ENCODE results near the gene GP5. TPM values are rescaled to one million over a fixed set of nuclear protein-coding genes. Genes with fewer than 3 reads are reported as not detected.

GP5 gene
- total RNA-seq, 2 donors from 2014 or later, result 1.6 to 1.9 TPM

- peaks cover 16% of the 10 kb centered on the region for H3K27me3 Mint-ChIP-seq (ENCODE audit: low read depth)
- H3K27ac Mint-ChIP-seq, result no peak overlapping the region
- H3K4me1 Mint-ChIP-seq (ENCODE audit: low read depth), result peaks cover 43% of the 10 kb centered on the region
These were observed 3.9 kb downstream of the GP5 start for GRCh38 chr3:194395212-194395611.

GRCh38 chr3:194392576-194392975 is 6.5 kb downstream of the GP5 start:
- Mint-ChIP-seq H3K9me3 (peaks cover 1 to 10% of the 10 kb centered on the region in 2 donors), H3K4me3 (no peak overlapping the region), H3K36me3 (ENCODE audit: insufficient read depth in 2 of 2) (peaks cover 3 to 15% of the 10 kb centered on the region in 2 donors), H3K27ac (no peak overlapping the region), H3K4me1 (ENCODE audit: low read depth) (peaks cover 22% of the 10 kb centered on the region), H3K27me3 (ENCODE audit: low read depth) (peaks cover 3% of the 10 kb centered on the region)
- no peak for DNase-seq
- ATAC-seq (replicated peaks in 1 of 2), result no peak

More at GRCh38 chr3:194395212-194395611, 3.9 kb downstream of the GP5 start:
- Mint-ChIP-seq H3K9me3 (peaks cover 1 to 7% of the 10 kb centered on the region in 2 donors), H3K4me3 (peak overlapping the region; percentile 87 to 95), H3K36me3 (ENCODE audit: insufficient read depth in 2 of 2) (peaks cover 3 to 8% of the 10 kb centered on the region in 2 donors)
- DNase-seq, result no peak
- no peak for ATAC-seq (replicated peaks in 1 of 2)

DNA sequence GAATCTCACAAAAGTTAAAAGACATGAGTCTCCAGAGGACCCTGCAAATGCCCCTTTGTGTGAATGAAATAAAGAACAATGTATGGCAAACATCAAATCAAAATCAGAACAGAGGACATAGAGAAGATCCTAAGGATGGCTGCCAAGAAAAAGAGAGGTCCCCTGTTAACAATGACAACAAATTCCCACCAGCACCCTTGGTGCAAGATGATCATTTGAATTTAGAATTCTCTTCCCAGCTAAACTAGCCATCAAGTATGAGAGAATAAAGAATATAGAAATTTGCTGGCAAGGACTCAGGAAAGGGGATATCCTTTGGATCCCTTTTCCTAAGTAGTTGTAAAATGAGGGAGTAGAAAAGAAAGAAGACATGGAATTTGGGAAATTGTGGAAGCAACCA is 8.2 kb downstream of the GP5 start:
- DNase-seq (no peak), ATAC-seq (replicated peaks in 1 of 2) (no peak)
- no peak overlapping the region for H3K4me3 Mint-ChIP-seq
- H3K27me3 Mint-ChIP-seq (ENCODE audit: low read depth), result no peaks in the 10 kb centered on the region
- H3K27ac Mint-ChIP-seq, result no peak overlapping the region
- peaks cover 1 to 10% of the 10 kb centered on the region in 2 donors for H3K9me3 Mint-ChIP-seq
- peaks cover 3 to 15% of the 10 kb centered on the region in 2 donors for H3K36me3 Mint-ChIP-seq (ENCODE audit: insufficient read depth in 2 of 2)
- H3K4me1 Mint-ChIP-seq (ENCODE audit: low read depth), result peaks cover 7% of the 10 kb centered on the region

DNA sequence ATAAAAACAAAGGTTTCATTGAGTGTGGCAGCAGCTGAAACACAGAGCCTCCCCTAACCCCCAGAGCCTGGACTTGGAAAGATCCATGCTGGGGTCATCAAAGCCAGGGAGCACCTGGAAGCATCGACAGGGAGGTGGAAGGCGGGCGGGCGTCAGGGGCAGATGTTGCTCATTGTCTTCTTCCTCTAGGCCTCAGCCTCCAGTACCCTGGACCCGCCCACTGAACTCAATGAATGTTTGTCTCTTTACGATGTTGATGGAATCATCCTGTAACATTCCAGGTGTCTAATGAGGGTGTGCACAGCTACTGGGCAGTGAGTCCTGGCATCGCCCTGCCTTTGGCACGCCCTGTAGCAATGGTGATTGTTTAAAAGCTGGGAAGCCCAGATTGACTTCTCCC is 9.8 kb downstream of the GP5 start:
- H3K9me3 Mint-ChIP-seq, result peaks cover 1 to 10% of the 10 kb centered on the region in 2 donors
- H3K36me3 Mint-ChIP-seq (ENCODE audit: insufficient read depth in 2 of 2), result peaks cover 3 to 15% of the 10 kb centered on the region in 2 donors
- no peaks in the 10 kb centered on the region for H3K4me1 Mint-ChIP-seq (ENCODE audit: low read depth)
- DNase-seq (no peak), ATAC-seq (replicated peaks in 1 of 2) (no peak)
- no peak overlapping the region for H3K27ac Mint-ChIP-seq
- no peaks in the 10 kb centered on the region for H3K27me3 Mint-ChIP-seq (ENCODE audit: low read depth)
- no peak overlapping the region for H3K4me3 Mint-ChIP-seq

- ATAC-seq (replicated peaks in 1 of 2) (no peak), DNase-seq (no peak)
- no peak overlapping the region for H3K27ac Mint-ChIP-seq
- peaks cover 1 to 10% of the 10 kb centered on the region in 2 donors for H3K9me3 Mint-ChIP-seq
- no peaks in the 10 kb centered on the region for H3K27me3 Mint-ChIP-seq (ENCODE audit: low read depth)
- peaks cover 3 to 15% of the 10 kb centered on the region in 2 donors for H3K36me3 Mint-ChIP-seq (ENCODE audit: insufficient read depth in 2 of 2)
- no peaks in the 10 kb centered on the region for H3K4me1 Mint-ChIP-seq (ENCODE audit: low read depth)
- H3K4me3 Mint-ChIP-seq, result no peak overlapping the region
These were observed 11.1 kb downstream of the GP5 start for GRCh38 chr3:194387926-194388418.

DNA sequence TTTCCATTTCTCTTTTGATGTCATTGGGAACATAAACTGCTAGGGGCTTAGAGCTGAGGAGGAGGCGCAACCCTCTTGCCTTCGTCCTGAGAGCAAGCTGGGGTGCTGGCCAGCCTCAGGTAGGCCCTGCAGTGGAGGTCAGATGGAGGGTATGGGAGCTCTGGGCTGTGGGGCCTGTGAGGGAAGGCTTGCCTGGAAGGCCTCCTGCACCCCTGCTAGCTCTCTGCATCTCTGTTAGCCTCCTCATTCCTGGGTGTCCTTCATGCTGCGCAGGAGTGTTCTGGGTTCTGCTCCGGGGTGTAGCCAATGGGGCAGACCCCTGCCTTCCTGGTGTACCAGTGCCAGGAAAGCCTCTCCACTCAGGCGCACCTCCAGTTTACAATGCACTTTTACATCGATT is 11.8 kb downstream of the GP5 start:
- Mint-ChIP-seq H3K9me3 (peaks cover 1 to 10% of the 10 kb centered on the region in 2 donors), H3K4me1 (ENCODE audit: low read depth) (no peaks in the 10 kb centered on the region), H3K27me3 (ENCODE audit: low read depth) (no peaks in the 10 kb centered on the region), H3K4me3 (no peak overlapping the region), H3K27ac (no peak overlapping the region), H3K36me3 (ENCODE audit: insufficient read depth in 2 of 2) (peaks cover 3 to 15% of the 10 kb centered on the region in 2 donors)
- ATAC-seq (replicated peaks in 1 of 2), result no peak
- DNase-seq, result no peak

DNA sequence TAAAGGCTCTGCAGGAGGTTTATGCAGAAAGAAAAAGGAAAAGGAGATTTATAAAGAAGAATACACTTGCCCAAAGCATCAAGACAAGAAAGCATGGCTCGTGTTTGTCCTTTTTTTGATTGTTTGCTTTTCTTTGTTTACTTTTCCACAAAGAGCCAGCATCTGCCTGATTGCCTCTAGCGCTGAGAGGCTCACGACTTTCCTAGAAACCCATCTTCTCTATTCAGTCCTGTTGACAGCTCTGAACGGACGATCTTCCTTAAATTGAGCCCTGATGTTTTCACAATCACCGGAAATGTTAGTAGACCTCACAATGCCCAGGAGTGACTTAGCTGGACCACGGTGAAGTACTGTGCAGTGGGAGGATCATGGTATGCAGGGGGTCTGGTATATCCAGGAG is 12.4 kb downstream of the GP5 start:
- peaks cover 3 to 15% of the 10 kb centered on the region in 2 donors for H3K36me3 Mint-ChIP-seq (ENCODE audit: insufficient read depth in 2 of 2)
- H3K4me3 Mint-ChIP-seq, result no peak overlapping the region
- H3K27me3 Mint-ChIP-seq (ENCODE audit: low read depth), result no peaks in the 10 kb centered on the region
- H3K27ac Mint-ChIP-seq, result no peak overlapping the region
- H3K9me3 Mint-ChIP-seq, result peaks cover 1 to 10% of the 10 kb centered on the region in 2 donors
- ATAC-seq (replicated peaks in 1 of 2) (no peak), DNase-seq (no peak)
- no peaks in the 10 kb centered on the region for H3K4me1 Mint-ChIP-seq (ENCODE audit: low read depth)

DNA sequence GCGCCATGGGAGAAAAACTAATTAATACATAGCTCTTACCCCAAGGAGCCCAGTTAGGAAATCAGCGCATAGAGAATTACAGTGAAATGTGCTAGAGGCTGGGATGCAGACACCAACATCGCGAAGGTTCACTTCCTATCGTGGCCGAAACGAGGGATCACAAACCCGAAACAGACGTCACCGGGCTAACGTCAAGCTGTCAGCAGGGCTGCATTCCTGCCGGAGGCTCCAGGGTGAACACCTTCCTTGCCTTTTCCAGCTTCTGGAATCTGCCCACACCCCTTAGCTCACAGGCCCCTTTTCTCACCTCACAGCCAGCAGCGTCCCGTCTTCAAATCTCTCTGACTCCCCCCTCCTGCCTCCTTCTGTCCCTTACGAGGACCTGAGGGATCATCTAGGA is 13.0 kb downstream of the GP5 start:
- H3K4me1 Mint-ChIP-seq (ENCODE audit: low read depth), result no peaks in the 10 kb centered on the region
- no peak overlapping the region for H3K4me3 Mint-ChIP-seq
- no peak overlapping the region for H3K27ac Mint-ChIP-seq
- no peaks in the 10 kb centered on the region for H3K27me3 Mint-ChIP-seq (ENCODE audit: low read depth)
- ATAC-seq (replicated peaks in 1 of 2), result no peak
- H3K36me3 Mint-ChIP-seq (ENCODE audit: insufficient read depth in 2 of 2), result peaks cover 3 to 14% of the 10 kb centered on the region in 2 donors
- DNase-seq, result no peak
- peaks cover 1 to 8% of the 10 kb centered on the region in 2 donors for H3K9me3 Mint-ChIP-seq

DNA sequence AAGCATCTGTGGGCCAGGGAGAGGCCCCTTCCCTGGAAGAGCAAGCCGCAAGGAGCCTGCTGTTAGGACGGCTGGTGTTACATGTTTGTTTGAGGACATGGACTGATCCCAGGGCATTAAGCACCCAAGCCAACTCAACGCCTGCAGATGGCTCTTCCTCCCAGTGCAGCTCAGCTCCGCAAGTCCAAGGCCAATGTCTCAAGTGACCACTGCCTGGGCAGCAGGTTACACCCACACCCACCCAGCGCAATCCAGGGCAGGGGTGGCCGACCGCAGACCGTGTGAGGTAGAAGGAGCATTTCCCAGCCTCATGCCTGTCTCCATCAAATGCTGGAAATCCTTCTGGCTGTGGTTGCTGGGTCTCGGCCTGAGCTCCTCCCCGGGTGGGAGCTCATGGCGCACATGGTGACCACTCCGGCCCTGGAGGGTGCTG is 14.5 kb downstream of the GP5 start:
- ATAC-seq (replicated peaks in 1 of 2), result no peak
- H3K27me3 Mint-ChIP-seq (ENCODE audit: low read depth), result no peaks in the 10 kb centered on the region
- no peak overlapping the region for H3K27ac Mint-ChIP-seq
- H3K4me1 Mint-ChIP-seq (ENCODE audit: low read depth), result no peaks in the 10 kb centered on the region
- no peaks in the 10 kb centered on the region for H3K9me3 Mint-ChIP-seq
- no peak overlapping the region for H3K4me3 Mint-ChIP-seq
- DNase-seq, result no peak
- peaks cover 0 to 3% of the 10 kb centered on the region in 2 donors for H3K36me3 Mint-ChIP-seq (ENCODE audit: insufficient read depth in 2 of 2)

- DNase-seq, result no peak
- H3K4me1 Mint-ChIP-seq (ENCODE audit: low read depth), result no peaks in the 10 kb centered on the region
- no peak for ATAC-seq (replicated peaks in 1 of 2)
- H3K9me3 Mint-ChIP-seq, result no peaks in the 10 kb centered on the region
- no peaks in the 10 kb centered on the region for H3K36me3 Mint-ChIP-seq (ENCODE audit: insufficient read depth in 2 of 2)
- H3K27me3 Mint-ChIP-seq (ENCODE audit: low read depth), result no peaks in the 10 kb centered on the region
- no peak overlapping the region for H3K4me3 Mint-ChIP-seq
- no peak overlapping the region for H3K27ac Mint-ChIP-seq
These were observed 14.9 kb downstream of the GP5 start for GRCh38 chr3:194384156-194384555.

GRCh38 chr3:194383276-194383940 is 15.7 kb downstream of the GP5 start:
- no peak for ATAC-seq (replicated peaks in 1 of 2)
- H3K9me3 Mint-ChIP-seq, result no peaks in the 10 kb centered on the region
- H3K27ac Mint-ChIP-seq, result no peak overlapping the region
- no peak for DNase-seq
- H3K4me1 Mint-ChIP-seq (ENCODE audit: low read depth), result no peaks in the 10 kb centered on the region
- peaks cover 5% of the 10 kb centered on the region for H3K27me3 Mint-ChIP-seq (ENCODE audit: low read depth)
- no peak overlapping the region for H3K4me3 Mint-ChIP-seq
- no peaks in the 10 kb centered on the region for H3K36me3 Mint-ChIP-seq (ENCODE audit: insufficient read depth in 2 of 2)

DNA sequence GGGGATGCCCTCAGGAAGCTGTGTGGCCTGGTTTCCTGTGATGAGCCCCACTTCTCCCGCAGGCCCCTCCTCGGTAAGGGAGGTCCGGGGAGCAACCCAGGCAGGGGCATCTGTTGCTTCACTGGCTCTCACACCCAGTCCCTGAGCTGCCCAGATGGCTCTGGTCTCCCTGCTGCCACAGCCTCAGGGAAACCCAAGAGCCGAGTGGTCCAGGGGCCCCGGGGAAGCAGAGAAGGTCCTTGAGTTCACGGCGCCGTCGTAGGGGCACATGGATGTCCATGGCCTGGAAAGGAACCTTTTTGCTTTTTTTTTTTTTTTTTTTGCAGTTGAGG is 16.2 kb downstream of the GP5 start:
- Mint-ChIP-seq H3K36me3 (ENCODE audit: insufficient read depth in 2 of 2) (no peaks in the 10 kb centered on the region), H3K27ac (no peak overlapping the region), H3K27me3 (ENCODE audit: low read depth) (peaks cover 10% of the 10 kb centered on the region), H3K4me1 (ENCODE audit: low read depth) (no peaks in the 10 kb centered on the region), H3K9me3 (no peaks in the 10 kb centered on the region), H3K4me3 (no peak overlapping the region)
- DNase-seq (no peak), ATAC-seq (replicated peaks in 1 of 2) (no peak)

GRCh38 chr3:194382196-194382891 is 16.7 kb downstream of the GP5 start:
- Mint-ChIP-seq H3K36me3 (ENCODE audit: insufficient read depth in 2 of 2) (no peaks in the 10 kb centered on the region), H3K4me1 (ENCODE audit: low read depth) (no peaks in the 10 kb centered on the region), H3K27me3 (ENCODE audit: low read depth) (peaks cover 10% of the 10 kb centered on the region), H3K27ac (no peak overlapping the region), H3K4me3 (no peak overlapping the region), H3K9me3 (no peaks in the 10 kb centered on the region)
- DNase-seq (no peak), ATAC-seq (replicated peaks in 1 of 2) (no peak)

All from activated T-cell treated with anti-CD3 and anti-CD28 coated beads, Interleukin-2, amount 50 U/mL, for 72 hours (primary cell).